ENCODE measurements around the gene HOXB3. TPM values are rescaled to one million over a fixed set of nuclear protein-coding genes. Genes with fewer than 3 reads are reported as not detected.
A peak's percentile ranks its signal among the peaks of the same experiment; 100 is the strongest.

HOXB3 gene
- polyA plus RNA-seq, 1 donor (not counting 4 experiments of a cell fraction or from before 2014, with no cell fraction given): 1.1 TPM

DNA sequence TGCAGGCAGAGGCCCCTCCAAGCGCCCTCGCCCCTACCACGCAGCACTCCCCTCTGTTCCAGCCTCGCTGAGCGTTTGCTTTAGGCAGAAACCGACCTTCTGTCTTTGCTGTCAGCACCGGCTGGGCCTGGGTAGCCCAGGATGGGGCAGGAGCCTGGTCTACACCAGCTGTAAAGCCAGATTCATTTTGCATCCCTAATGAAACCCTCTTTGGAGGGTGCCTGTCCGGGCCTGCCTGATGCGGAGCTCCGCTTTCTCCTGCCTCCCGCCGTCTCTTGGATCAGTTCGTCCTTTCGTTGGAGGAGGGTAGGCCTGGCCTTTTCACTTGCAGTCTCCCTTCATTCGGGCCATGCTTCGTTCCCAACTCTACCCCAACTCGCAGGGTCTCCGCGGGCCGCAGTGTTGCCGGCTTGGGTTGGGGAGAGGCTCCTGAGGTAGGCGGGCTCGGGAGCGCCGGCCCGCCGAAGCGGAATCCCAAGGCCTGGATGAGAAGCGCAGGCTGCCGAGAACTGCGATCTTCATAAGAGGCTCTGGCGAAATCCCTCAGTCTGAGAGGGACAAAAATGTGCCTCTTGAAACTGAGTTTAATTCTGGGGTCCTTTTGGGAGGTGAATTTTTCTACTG is 29.9 kb upstream of the HOXB3 start:
- no peak overlapping the region for H3K27ac ChIP-seq (ENCODE audit: control insufficient read depth, insufficient read depth, low read length)
- no peaks in the 10 kb centered on the region for H3K9me3 ChIP-seq (ENCODE audit: control insufficient read depth, low read depth, low read length)
- H3K79me2 ChIP-seq (ENCODE audit: control insufficient read depth, insufficient read depth, low read length): no peaks in the 10 kb centered on the region
- H3K9ac ChIP-seq (ENCODE audit: control insufficient read depth, extremely low read depth, insufficient read depth, low read length): no peak overlapping the region
- no peak overlapping the region for H3K4me3 ChIP-seq (ENCODE audit: control insufficient read depth in 2 of 3, extremely low read depth in 1 of 3, insufficient read depth in 2 of 3, low read depth in 1 of 3, low read length in 3 of 3)
- dilution Hi-C loops (cut with MboI; ENCODE audit: extremely low pct_ligation_motif_present, low sequenced_read_pairs): no loop called here
- H3K27me3 ChIP-seq (ENCODE audit: control insufficient read depth, extremely low read depth, insufficient read depth, low read length): peaks cover 100% of the 10 kb centered on the region
- TF ChIP-seq EZH2 (IDR thresholded peaks at IDR 0.05; ENCODE audit: low read length): peak; percentile 96
- TF ChIP-seq, protein P1, sequence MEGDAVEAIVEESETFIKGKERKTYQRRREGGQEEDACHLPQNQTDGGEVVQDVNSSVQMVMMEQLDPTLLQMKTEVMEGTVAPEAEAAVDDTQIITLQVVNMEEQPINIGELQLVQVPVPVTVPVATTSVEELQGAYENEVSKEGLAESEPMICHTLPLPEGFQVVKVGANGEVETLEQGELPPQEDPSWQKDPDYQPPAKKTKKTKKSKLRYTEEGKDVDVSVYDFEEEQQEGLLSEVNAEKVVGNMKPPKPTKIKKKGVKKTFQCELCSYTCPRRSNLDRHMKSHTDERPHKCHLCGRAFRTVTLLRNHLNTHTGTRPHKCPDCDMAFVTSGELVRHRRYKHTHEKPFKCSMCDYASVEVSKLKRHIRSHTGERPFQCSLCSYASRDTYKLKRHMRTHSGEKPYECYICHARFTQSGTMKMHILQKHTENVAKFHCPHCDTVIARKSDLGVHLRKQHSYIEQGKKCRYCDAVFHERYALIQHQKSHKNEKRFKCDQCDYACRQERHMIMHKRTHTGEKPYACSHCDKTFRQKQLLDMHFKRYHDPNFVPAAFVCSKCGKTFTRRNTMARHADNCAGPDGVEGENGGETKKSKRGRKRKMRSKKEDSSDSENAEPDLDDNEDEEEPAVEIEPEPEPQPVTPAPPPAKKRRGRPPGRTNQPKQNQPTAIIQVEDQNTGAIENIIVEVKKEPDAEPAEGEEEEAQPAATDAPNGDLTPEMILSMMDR (optimal IDR thresholded peaks at IDR 0.05 in 1 of 3, IDR thresholded peaks at IDR 0.05 in 1 of 3, conservative IDR thresholded peaks at IDR 0.05 in 1 of 3; ENCODE audit: extremely low read depth in 1 of 3, insufficient read depth in 2 of 3, low read length in 3 of 3): no peak
- H3K9me1 ChIP-seq (ENCODE audit: control insufficient read depth, extremely low read depth, insufficient read depth, low read length): peaks cover 2% of the 10 kb centered on the region
- H3K36me3 ChIP-seq (ENCODE audit: control insufficient read depth in 2 of 2, extremely low read depth in 1 of 2, insufficient read depth in 2 of 2, low read length in 2 of 2): no peaks in the 10 kb centered on the region
- FAIRE-seq: no peak
- no peak overlapping the region for H3K4me2 ChIP-seq (ENCODE audit: control insufficient read depth, extremely low read depth, insufficient read depth, low read depth, low read length)
- no peak overlapping the region for H2AFZ ChIP-seq (ENCODE audit: control insufficient read depth, low read length)
- no peaks in the 10 kb centered on the region for H4K20me1 ChIP-seq (ENCODE audit: control insufficient read depth, extremely low read depth, insufficient read depth, low read length)
- H3K4me1 ChIP-seq (ENCODE audit: control insufficient read depth, extremely low read depth, insufficient read depth, low read length): no peaks in the 10 kb centered on the region
- no peak for DNase-seq (ENCODE audit: low read depth, low spot score)

DNA sequence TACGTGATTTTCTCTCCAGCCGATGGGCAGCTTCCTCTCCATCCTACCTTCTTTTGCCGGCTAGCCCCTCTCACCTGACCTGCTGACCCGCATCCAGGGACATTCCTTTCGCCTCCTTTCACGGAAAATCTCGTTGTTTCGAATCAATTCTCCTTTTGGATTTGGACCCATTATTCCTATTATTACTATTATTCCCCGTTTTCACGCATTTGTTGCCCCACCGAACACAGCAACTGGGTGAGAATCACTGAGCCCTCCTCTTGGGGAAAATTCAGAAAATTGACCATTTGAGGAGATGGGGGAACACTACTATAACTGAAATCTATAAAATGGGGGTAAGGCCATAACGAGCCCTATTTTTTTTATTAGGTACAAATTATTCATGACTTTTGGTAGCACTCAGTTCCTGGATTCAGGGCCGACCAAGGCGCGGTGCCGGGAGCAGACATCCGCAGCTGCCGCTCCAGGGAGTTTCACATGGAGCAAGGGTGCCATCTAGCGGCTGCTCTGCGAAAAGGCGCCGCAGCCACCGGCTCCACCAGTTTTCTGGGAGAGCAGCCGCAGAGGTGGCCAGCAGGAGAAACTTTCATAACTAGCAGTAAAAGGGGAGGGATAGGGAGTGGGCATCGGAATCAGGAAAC is 28.3 kb upstream of the HOXB3 start:
- Histone ChIP-seq H3K4me2 (ENCODE audit: control insufficient read depth, extremely low read depth, insufficient read depth, low read depth, low read length) (no peak overlapping the region), H2AFZ (ENCODE audit: control insufficient read depth, low read length) (no peak overlapping the region), H4K20me1 (ENCODE audit: control insufficient read depth, extremely low read depth, insufficient read depth, low read length) (no peaks in the 10 kb centered on the region), H3K9me1 (ENCODE audit: control insufficient read depth, extremely low read depth, insufficient read depth, low read length) (peaks cover 2% of the 10 kb centered on the region), H3K4me3 (ENCODE audit: control insufficient read depth in 2 of 3, extremely low read depth in 1 of 3, insufficient read depth in 2 of 3, low read depth in 1 of 3, low read length in 3 of 3) (no peak overlapping the region), H3K9ac (ENCODE audit: control insufficient read depth, extremely low read depth, insufficient read depth, low read length) (no peak overlapping the region), H3K4me1 (ENCODE audit: control insufficient read depth, extremely low read depth, insufficient read depth, low read length) (peaks cover 4% of the 10 kb centered on the region), H3K79me2 (ENCODE audit: control insufficient read depth, insufficient read depth, low read length) (no peaks in the 10 kb centered on the region), H3K27ac (ENCODE audit: control insufficient read depth, insufficient read depth, low read length) (no peak overlapping the region), H3K36me3 (ENCODE audit: control insufficient read depth in 2 of 2, extremely low read depth in 1 of 2, insufficient read depth in 2 of 2, low read length in 2 of 2) (no peaks in the 10 kb centered on the region), H3K27me3 (ENCODE audit: control insufficient read depth, extremely low read depth, insufficient read depth, low read length) (peaks cover 99% of the 10 kb centered on the region), H3K9me3 (ENCODE audit: control insufficient read depth, low read depth, low read length) (no peaks in the 10 kb centered on the region)
- no peak for DNase-seq (ENCODE audit: low read depth, low spot score)
- dilution Hi-C loops (cut with MboI; ENCODE audit: extremely low pct_ligation_motif_present, low sequenced_read_pairs): no loop called here
- TF ChIP-seq, protein P1 (optimal IDR thresholded peaks at IDR 0.05 in 1 of 3, IDR thresholded peaks at IDR 0.05 in 1 of 3, conservative IDR thresholded peaks at IDR 0.05 in 1 of 3; ENCODE audit: extremely low read depth in 1 of 3, insufficient read depth in 2 of 3, low read length in 3 of 3): peak; percentile 87 to 92 (median 91)
- TF ChIP-seq EZH2 (IDR thresholded peaks at IDR 0.05; ENCODE audit: low read length): peak; percentile 6
- no peak for FAIRE-seq
